K562 (cell line): ENCODE results near the gene SYN1.

Source experiments
- ETV6 ChIP-seq, 3 experiments: fragments of 150-350 bp in 1 of 3; sonication (generic) in 1 of 3; formaldehyde crosslinking in 1 of 3; IDR thresholded peaks; 2 replicates each; pipeline versions ENCODE4 v1.6.1 to v1.8.0; 2014 to 2022; ENCODE audit warnings: borderline replicate concordance in 2 of 3, low read depth in 2 of 3, antibody characterized with exemption in 1 of 3, low read length in 1 of 3, mild to moderate bottlenecking in 1 of 3, missing genetic modification reagents in 1 of 3
- IFI16 ChIP-seq: fragments of 250-450 bp; sonication (Bioruptor Pico); IDR thresholded peaks from 2 replicates; pipeline ENCODE4 v2.1.2; 2022; ENCODE audit warnings: mild to moderate bottlenecking, inconsistent platforms
- KLF1 ChIP-seq: fragments of 450-650 bp; IDR thresholded peaks from 2 replicates; pipeline ENCODE4 v1.6.1; 2016; ENCODE audit warnings: missing genetic modification characterization, missing compliant biosample characterization
- KLF13 ChIP-seq: fragments of 450-650 bp; IDR thresholded peaks from 2 replicates; pipeline ENCODE4 v1.6.1; 2016; ENCODE audit warnings: missing genetic modification characterization, low read depth, mild to moderate bottlenecking, missing compliant biosample characterization, moderate library complexity, borderline replicate concordance
- NFYB ChIP-seq: IDR thresholded peaks from 2 replicates; pipeline ENCODE4 v1.6.1; 2011; ENCODE audit warnings: mild to moderate bottlenecking, moderate library complexity; ENCODE audit not compliant: insufficient read length; ENCODE audit errors: extremely low read depth
- POLR2A ChIP-seq: fragments of 450-650 bp; conservative IDR thresholded peaks from 2 replicates; pipeline ENCODE4 v1.6.1; 2016
- RFX7 ChIP-seq: fragments of 250-450 bp; sonication (Bioruptor Pico); IDR thresholded peaks from 2 replicates; pipeline ENCODE4 v1.5.1; 2021; ENCODE audit warnings: mild to moderate bottlenecking
- SREBF2 ChIP-seq: sonication (generic); formaldehyde crosslinking; IDR thresholded peaks from 2 replicates; pipeline ENCODE4 v1.4.0; 2020; ENCODE audit warnings: mild to moderate bottlenecking, missing genetic modification reagents
- TEAD1 ChIP-seq, 2 experiments: fragments of 450-650 bp in 1 of 2; sonication (generic) in 1 of 2; formaldehyde crosslinking; IDR thresholded peaks; 2 replicates each; pipeline versions ENCODE4 v1.4.0 to v1.8.0; 2020 to 2022; ENCODE audit warnings: mild to moderate bottlenecking in 2 of 2, missing genetic modification reagents in 1 of 2
- ZKSCAN8 ChIP-seq: fragments of 200-800 bp; sonication (Bioruptor generic); IDR thresholded peaks from 2 replicates; pipeline ENCODE4 v1.6.1; 2016; ENCODE audit warnings: missing genetic modification characterization, missing compliant biosample characterization
- TF ChIP-seq, protein P1 (sequence below), 2 experiments: fragments of 450-650 bp; formaldehyde crosslinking in 1 of 2; IDR thresholded peaks; 2 replicates each; pipeline versions ENCODE4 v1.4.0 to v1.6.1; 2014 to 2020; ENCODE audit warnings: mild to moderate bottlenecking in 2 of 2, borderline replicate concordance in 1 of 2, low read depth in 1 of 2

DNA sequence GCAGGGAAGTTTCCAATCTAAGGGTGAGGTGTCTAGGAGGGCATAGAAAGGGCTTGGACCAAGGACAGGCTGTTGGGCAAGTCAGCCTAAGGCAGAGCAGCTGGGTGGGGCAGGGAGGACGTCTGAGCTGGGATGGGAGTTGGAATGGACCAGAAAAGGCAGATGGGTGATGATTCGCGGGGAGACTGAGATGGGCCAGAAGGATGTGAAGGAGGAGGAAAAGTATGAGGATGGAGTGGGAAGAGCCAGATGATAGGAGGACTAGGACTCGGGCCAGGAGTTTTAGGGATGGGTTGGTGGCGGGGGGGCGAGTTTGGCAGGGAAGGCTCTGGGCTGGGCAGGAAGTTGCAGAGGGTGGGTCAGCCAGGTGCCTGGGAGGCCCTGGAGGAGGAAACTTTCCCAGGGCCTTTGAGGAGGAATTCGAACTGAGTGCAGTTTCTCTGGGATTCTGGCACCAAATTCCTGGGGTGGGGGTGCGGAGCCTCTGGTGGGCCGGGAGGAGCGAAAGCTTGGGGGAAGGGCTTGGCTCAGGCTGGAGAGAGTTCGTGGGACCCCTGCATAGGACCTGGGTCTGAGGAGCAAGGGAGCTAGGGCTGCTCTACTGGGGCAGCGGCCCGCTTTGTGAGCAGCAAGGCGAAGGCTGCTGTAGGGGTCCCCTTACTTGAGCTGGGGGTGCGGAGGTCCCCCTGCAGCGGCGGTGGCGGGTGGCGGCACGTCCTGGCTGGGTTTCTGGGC is 46.1 kb downstream of the SYN1 start:
- TF ChIP-seq, protein P1, sequence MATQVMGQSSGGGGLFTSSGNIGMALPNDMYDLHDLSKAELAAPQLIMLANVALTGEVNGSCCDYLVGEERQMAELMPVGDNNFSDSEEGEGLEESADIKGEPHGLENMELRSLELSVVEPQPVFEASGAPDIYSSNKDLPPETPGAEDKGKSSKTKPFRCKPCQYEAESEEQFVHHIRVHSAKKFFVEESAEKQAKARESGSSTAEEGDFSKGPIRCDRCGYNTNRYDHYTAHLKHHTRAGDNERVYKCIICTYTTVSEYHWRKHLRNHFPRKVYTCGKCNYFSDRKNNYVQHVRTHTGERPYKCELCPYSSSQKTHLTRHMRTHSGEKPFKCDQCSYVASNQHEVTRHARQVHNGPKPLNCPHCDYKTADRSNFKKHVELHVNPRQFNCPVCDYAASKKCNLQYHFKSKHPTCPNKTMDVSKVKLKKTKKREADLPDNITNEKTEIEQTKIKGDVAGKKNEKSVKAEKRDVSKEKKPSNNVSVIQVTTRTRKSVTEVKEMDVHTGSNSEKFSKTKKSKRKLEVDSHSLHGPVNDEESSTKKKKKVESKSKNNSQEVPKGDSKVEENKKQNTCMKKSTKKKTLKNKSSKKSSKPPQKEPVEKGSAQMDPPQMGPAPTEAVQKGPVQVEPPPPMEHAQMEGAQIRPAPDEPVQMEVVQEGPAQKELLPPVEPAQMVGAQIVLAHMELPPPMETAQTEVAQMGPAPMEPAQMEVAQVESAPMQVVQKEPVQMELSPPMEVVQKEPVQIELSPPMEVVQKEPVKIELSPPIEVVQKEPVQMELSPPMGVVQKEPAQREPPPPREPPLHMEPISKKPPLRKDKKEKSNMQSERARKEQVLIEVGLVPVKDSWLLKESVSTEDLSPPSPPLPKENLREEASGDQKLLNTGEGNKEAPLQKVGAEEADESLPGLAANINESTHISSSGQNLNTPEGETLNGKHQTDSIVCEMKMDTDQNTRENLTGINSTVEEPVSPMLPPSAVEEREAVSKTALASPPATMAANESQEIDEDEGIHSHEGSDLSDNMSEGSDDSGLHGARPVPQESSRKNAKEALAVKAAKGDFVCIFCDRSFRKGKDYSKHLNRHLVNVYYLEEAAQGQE (IDR thresholded peaks at IDR 0.05; ENCODE audit: borderline replicate concordance): no peak
- TF ChIP-seq, protein P1 (CRISPR knock-in tag; IDR thresholded peaks at IDR 0.05; ENCODE audit: low read depth): no peak
- TF ChIP-seq POLR2A (no peak), TEAD1 (CRISPR knock-in tag; IDR thresholded peaks at IDR 0.05) (no peak), KLF13 (tag) (no peak), ETV6 (IDR thresholded peaks at IDR 0.05; ENCODE audit: borderline replicate concordance in 1 of 2, low read depth in 2 of 2, low read length in 1 of 2) (no peak), ETV6 (CRISPR knock-in tag; IDR thresholded peaks at IDR 0.05; ENCODE audit: borderline replicate concordance) (no peak), SREBF2 (no peak), NFYB (no peak), KLF1 (no peak), ZKSCAN8 (no peak), RFX7 (CRISPR knock-in tag) (no peak), IFI16 (no peak)
